Stimulated activated CD4-positive, alpha-beta T cell treated with anti-CD3 and anti-CD28 coated beads, Interleukin-12 subunit alpha, Interleukin-12 subunit beta, amount 100 ng/mL, for 48 hours (primary cell): ENCODE data around the gene TST.
A peak's percentile ranks its signal among the peaks of the same experiment; 100 is the strongest.

Source experiments
- DNase-seq, 3 donors: peaks; one replicate each; pipeline ENCODE4 v3.0.0-alpha.2; 2020; ENCODE audit warnings: low read depth in 2 of 3, low spot score in 1 of 3

TST gene

GRCh38 chr22:36986242-36986821, 32.9 kb downstream of the TST start:
- peak; percentile 47 to 74 (median 52) for DNase-seq

- no peak for DNase-seq
These were observed 33.9 kb downstream of the TST start for GRCh38 chr22:36985211-36985889.

DNA sequence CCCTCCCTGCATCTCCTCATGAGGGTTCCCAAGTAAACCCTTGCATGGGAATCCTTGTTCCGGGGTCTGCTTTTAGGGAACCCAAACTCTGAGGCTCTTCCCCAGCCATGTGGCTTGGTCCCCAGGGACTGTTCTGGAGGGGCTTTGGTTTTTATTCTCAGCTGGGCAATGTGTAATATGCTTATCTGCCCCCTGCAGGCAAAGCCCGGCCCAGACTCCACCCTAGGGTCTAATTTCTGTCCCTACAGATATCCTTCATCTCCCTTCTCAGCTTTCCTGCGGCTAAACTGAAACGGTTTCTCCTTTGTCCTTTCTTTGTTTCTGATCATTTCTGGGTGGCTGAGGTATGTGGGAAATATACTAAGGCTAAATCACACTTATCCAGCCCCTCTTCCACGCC, 37.1 kb downstream of the TST start:
- DNase-seq: no peak

GRCh38 chr22:36981247-36981775, 37.9 kb downstream of the TST start:
- no peak for DNase-seq

DNA sequence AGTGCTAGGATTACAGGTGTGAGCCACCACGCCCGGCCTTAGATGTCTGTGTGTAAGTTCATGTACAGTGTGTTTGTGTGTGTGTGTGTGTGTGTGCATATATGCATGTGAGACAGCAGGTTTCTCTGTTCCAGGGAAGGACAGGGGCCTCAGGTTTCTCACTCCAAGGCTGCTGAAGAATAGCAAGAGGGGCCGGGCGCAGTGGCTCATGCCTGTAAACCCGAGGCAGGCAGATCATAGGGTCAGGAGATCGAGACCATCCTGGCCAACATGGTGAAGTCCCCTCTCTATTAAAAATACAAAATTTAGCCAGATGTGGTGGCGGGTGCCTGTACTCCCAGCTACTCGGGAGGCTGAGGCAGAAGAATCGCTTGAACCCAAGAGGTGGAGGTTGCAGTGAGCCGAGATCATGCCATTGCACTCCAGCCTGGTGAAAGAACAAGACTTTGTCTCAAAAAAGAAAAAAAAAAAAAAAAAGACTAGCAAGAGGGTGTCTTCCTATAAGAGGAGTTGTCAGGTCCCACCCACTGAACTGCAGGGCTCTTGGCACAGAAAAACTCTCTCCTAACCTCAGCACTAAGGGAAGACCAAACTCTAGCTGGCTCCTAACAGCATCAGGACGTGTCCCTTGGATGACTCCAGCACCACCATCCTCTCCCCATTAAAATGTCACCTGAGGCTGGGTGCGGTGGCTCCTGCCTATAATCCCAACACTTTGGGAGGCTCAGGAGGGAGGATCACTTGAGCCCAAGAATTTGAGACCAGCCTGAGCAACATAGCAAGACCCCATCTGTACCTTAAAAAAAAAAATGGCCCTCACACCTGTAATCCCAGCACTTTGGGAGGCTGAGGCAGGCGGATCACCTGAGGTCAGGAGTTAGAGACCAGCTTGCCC, 40.0 kb downstream of the TST start:
- DNase-seq: no peak

- peak; percentile 80 to 91 (median 85) for DNase-seq
These were observed 41.1 kb downstream of the TST start for GRCh38 chr22:36977947-36978660.

DNA sequence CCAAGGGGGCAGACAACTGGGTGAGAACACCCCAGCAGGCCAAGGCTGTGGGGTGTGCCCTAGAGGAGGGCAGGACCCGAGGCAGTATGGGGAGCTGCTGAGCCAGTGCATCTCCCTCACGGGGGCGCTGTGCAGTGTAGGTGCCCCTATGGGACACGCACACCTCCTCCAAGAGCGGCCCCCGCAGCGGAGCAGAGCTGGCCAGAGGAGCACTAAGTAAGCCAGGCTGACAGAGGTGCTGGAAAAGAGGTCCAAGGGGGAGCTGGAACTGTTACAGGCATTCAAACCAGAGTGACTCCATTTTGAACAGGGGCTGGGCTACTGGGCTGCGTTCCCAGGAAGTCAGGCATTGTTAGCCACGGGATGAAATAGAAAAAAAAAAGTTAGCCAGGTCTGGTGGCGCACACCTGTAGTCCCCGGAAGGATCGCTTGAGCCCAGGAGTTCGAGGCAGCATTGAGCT, 41.8 kb downstream of the TST start:
- peak; percentile 61 to 74 (median 72) for DNase-seq

DNA sequence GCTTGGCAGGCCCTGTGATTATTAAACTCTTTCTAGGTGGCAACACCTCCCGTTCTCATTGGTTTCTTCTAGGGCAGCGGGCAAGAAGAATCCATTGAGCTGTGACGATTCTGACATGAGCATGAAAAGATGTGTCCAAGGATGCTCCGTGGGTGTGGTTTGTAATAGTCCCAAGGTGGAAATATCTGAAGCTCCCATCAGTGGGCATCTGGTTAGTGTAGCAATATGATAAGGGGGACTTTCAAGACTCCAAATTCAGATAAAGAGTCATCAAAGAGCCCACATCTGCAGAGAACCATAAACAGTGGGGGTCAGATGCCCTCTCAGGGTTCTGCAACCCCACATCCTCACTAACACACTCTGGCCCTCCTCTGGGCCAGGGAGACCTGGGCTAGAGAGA, 42.6 kb downstream of the TST start:
- DNase-seq: no peak

GRCh38 chr22:36971341-36972125, 47.7 kb downstream of the TST start:
- no peak for DNase-seq

DNA sequence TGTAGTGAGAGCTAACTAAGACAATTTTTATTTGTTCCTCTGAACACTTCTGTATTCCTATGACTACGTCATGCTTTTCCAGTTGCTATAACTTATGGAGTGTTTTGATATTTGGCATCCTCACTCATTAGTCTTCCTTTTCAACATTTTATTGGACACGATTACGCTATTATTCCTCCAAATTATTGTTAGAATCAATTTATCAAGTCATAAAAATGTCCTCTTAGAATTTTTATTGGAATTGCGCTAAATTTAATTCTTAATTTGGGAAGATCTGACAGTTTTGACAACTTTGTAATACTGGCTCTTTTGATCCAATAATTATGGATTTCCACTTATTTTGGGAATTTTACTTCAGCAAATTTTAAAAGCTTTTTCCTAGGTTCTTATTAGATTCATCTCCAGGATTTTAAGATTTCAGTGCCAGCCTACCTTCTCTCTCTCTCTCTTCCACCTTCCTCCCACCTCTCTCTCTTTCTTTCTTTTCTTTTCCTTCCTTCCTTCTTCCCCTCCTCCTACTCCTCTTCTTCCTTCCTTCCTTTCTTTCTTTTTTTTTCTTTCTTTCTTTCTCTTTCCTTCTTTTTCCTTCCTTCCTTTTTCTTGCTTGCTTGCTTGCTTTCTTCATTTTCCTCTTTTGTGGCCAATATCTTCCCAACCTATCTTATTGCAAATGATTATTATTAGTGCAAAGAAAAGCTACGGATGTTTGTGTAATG, 50.8 kb downstream of the TST start:
- DNase-seq: no peak

DNA sequence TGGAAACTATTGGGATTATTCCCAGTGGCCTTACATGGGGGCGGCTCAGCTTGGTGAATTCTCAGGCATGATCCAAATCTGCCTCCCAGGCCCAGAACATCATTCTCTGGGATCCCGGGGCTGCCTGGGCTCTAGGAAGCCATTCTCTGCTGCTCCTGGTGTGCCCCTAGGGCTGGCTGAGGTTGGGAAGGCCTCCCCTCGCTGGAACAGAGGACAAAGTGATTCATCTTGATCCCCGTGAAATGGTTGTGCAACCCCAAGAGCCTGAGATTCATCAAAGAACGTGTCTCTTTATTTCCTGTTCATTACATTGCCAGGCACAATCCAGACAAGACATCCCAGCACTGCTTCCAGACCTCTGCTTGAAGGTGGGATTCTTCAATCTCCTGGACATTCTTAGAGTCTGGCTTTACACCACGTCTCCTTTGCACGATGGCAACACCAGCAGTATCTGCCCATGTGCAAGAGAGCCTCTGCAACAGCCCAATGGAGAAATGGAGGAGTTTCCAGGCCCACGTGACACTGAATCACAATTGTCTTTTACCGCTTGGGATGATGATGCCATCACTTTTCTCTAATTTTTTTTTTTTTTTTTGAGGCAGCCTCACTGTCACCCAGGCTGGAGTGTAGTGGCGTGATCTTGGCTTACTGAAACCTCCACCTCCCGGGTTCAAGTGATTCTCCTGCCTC, 52.3 kb downstream of the TST start:
- no peak for DNase-seq

DNA sequence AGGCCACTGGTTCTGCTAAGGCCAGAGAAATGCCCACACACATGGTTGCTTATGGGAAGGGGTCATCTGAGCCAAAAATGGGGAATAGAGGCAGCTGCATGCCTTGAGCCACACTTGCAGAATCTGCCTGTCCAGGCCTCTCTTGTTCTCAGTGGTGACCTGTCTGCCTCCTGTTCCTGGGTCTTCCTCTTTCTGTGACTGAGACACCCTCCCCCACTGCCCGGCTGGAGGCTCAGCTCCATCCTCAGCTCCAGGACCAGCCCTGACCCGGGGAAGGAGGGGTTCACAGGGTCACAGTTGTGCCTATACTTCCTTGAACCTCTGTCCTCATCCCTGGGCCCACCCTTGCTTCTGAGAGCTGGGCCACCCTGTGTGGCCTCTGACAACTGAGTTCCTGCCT, 53.6 kb downstream of the TST start:
- DNase-seq: no peak

DNA sequence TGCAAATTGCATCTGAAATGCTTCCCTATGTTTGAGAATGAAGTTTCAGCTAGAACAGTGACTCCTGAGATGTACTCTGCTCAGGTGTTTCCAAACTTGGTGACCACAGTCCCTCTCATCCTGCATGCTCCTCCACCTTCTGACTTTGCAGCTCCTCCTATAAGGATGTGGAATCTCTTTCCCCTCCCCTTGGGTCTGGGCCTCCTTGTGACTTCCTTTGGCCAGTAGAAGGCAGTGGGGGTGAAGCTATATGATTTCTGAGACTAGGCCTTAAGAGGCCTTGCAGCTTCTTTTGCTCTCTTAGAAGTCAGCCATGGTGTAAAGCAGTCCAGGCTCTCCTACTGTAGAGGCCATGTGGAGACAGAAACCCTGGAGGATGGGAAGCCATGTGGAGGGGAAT, 55.1 kb downstream of the TST start:
- DNase-seq: no peak

DNA sequence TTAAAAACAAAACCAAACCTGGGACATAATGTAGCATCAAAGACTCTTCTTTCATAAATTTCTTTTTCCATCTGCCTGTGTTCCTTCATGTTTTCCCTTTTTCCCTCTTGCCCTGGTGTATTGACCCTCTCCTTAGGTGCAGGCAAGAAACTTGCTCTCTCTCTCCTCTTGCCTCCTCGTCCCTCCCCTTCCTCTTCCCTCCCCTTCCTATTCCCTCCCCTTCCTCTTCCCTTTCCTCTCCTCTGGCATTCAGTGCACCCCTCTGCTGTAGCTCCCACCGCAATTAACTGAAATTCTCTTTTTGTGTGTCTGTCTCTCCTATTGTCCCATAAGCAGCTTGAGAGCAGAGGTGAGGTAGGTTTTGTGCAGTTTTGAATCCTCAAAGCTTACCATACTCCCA, 55.9 kb downstream of the TST start:
- DNase-seq: no peak

- DNase-seq: no peak
These were observed 57.6 kb downstream of the TST start for GRCh38 chr22:36961626-36962025.
